Mesendoderm (in vitro differentiated cells): Measurements from ENCODE around the gene GAL.

Source experiments
- DNase-seq: peaks from one replicate; pipeline ENCODE4 v3.0.0; 2013
- H2AK5ac ChIP-seq: 2 replicates; pipeline ENCODE4 v1.6.1; 2013; ENCODE audit warnings: low read length, inconsistent platforms
- H2BK120ac ChIP-seq: 2 replicates; pipeline ENCODE4 v1.6.1; 2013; ENCODE audit warnings: low read depth, mild to moderate bottlenecking, low read length, moderate library complexity, mixed read lengths
- H2BK15ac ChIP-seq: replicated peaks from 2 replicates; pipeline ENCODE4 v1.6.1; 2013; ENCODE audit warnings: low read depth, mild to moderate bottlenecking, moderate library complexity
- H2BK5ac ChIP-seq: 2 replicates; pipeline ENCODE4 v1.6.1; 2013; ENCODE audit warnings: low read length, inconsistent platforms
- H3K18ac ChIP-seq: 2 replicates; pipeline ENCODE4 v1.6.1; 2013; ENCODE audit warnings: mild to moderate bottlenecking, low read length, mixed read lengths
- H3K23ac ChIP-seq: one replicate; pipeline ENCODE4 v1.6.1; 2013; ENCODE audit warnings: low read length
- H3K27ac ChIP-seq: 2 replicates; pipeline ENCODE4 v1.5.1; 2013; ENCODE audit warnings: low read depth, mild to moderate bottlenecking, inconsistent platforms, low read length, moderate library complexity
- H3K27me3 ChIP-seq: 2 replicates; pipeline ENCODE4 v1.6.1; 2013; ENCODE audit warnings: low read length, control low read depth, mild to moderate bottlenecking, inconsistent platforms; ENCODE audit not compliant: insufficient read depth, poor library complexity
- H3K36me3 ChIP-seq: 2 replicates; pipeline ENCODE4 v1.6.1; 2013; ENCODE audit warnings: low read length, inconsistent platforms; ENCODE audit not compliant: control insufficient read depth, insufficient read depth
- H3K4ac ChIP-seq: one replicate; pipeline ENCODE4 v1.6.1; 2013; ENCODE audit warnings: low read depth, mild to moderate bottlenecking, low read length, moderate library complexity
- H3K4me1 ChIP-seq: 2 replicates; pipeline ENCODE4 v1.6.1; 2013; ENCODE audit warnings: low read depth, low read length, inconsistent platforms; ENCODE audit not compliant: control insufficient read depth
- H3K4me2 ChIP-seq: 2 replicates; pipeline ENCODE4 v1.6.1; 2013; ENCODE audit warnings: low read length
- H3K4me3 ChIP-seq: 2 replicates; pipeline ENCODE4 v1.5.1; 2013; ENCODE audit warnings: mild to moderate bottlenecking, low read length
- H3K56ac ChIP-seq: one replicate; pipeline ENCODE4 v1.6.1; 2013; ENCODE audit warnings: low read length
- H3K79me1 ChIP-seq: 2 replicates; pipeline ENCODE4 v1.6.1; 2013; ENCODE audit warnings: low read length, inconsistent platforms
- H3K79me2 ChIP-seq: 2 replicates; pipeline ENCODE4 v1.6.1; 2013; ENCODE audit warnings: mild to moderate bottlenecking, low read length; ENCODE audit not compliant: control insufficient read depth, insufficient read depth
- H3K9ac ChIP-seq: 2 replicates; pipeline ENCODE4 v1.6.1; 2013; ENCODE audit warnings: low read length, inconsistent platforms
- H4K5ac ChIP-seq: one replicate; pipeline ENCODE4 v1.6.1; 2013; ENCODE audit warnings: low read length
- H4K8ac ChIP-seq: one replicate; pipeline ENCODE4 v1.6.1; 2013; ENCODE audit warnings: low read depth, mild to moderate bottlenecking, control low read depth, low read length, moderate library complexity
- WGBS: extraction: QIAGEN DNeasy Blood & Tissue Kit; methylation state at CpG from one replicate; pipeline ENCODE4 v1.1.7; 2013; ENCODE audit warnings: low lambda C conversion rate, missing lambda C conversion rate; ENCODE audit not compliant: insufficient coverage; ENCODE audit errors: extremely low coverage; 5-methylcytosine and 5-hydroxymethylcytosine counted together

Gene GAL

GRCh38 chr11:68659158-68659921 is 25.0 kb upstream of the GAL start:
- H3K27me3 ChIP-seq: no peaks in the 10 kb centered on the region
- no peak overlapping the region for H2BK15ac ChIP-seq
- H2BK5ac ChIP-seq: no peak overlapping the region
- H3K4me2 ChIP-seq: no peak overlapping the region
- H3K79me2 ChIP-seq: no peaks in the 10 kb centered on the region
- H3K36me3 ChIP-seq: no peaks in the 10 kb centered on the region
- H3K4ac ChIP-seq: no peak overlapping the region
- H4K8ac ChIP-seq: no peak overlapping the region
- H3K79me1 ChIP-seq: no peaks in the 10 kb centered on the region
- no peak overlapping the region for H3K9ac ChIP-seq
- no peak overlapping the region for H2AK5ac ChIP-seq
- H3K4me1 ChIP-seq: no peaks in the 10 kb centered on the region
- no peak overlapping the region for H4K5ac ChIP-seq
- no peak overlapping the region for H3K27ac ChIP-seq
- no peak for DNase-seq
- no CpG with 5 or more reads among the region's 22 CpGs for WGBS
- H3K23ac ChIP-seq: no peak overlapping the region
- no peak overlapping the region for H3K18ac ChIP-seq
- no peak overlapping the region for H3K4me3 ChIP-seq
- no peak overlapping the region for H3K56ac ChIP-seq
- no peak overlapping the region for H2BK120ac ChIP-seq

- Histone ChIP-seq H4K8ac (no peak overlapping the region), H3K79me2 (no peaks in the 10 kb centered on the region), H3K4me3 (no peak overlapping the region), H4K5ac (no peak overlapping the region), H3K9ac (no peak overlapping the region), H3K4me2 (no peak overlapping the region), H2BK5ac (no peak overlapping the region), H3K4ac (no peak overlapping the region), H3K56ac (no peak overlapping the region), H3K79me1 (no peaks in the 10 kb centered on the region), H2AK5ac (no peak overlapping the region), H3K27ac (no peak overlapping the region), H2BK120ac (no peak overlapping the region), H2BK15ac (no peak overlapping the region), H3K36me3 (no peaks in the 10 kb centered on the region), H3K18ac (no peak overlapping the region), H3K23ac (no peak overlapping the region), H3K4me1 (no peaks in the 10 kb centered on the region), H3K27me3 (no peaks in the 10 kb centered on the region)
- DNase-seq: no peak
- no CpG with 5 or more reads among the region's 18 CpGs for WGBS
Measured at GRCh38 chr11:68660066-68660810, 24.1 kb upstream of the GAL start.

DNA sequence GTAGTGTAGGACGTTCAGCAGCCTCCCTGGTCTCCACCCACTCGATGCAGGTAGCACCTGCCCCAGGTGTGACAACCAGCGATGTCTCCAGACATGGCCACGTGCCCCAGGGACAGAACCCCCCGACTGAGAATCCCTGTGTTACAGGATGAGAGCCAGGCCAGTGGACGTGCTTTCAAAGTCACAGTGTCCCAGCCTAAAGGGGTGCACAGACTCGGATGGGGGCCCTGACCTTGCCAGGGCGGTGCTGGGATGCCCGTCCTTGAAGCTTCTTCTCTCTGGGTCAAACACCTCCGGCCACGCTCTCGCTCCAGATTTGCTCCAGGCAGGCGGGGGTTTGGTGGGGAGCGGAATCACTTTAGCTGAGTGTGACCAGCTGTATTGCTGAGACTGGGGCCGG is 23.3 kb upstream of the GAL start:
- H3K4ac ChIP-seq: no peak overlapping the region
- H3K4me2 ChIP-seq: no peak overlapping the region
- DNase-seq: no peak
- no peak overlapping the region for H3K23ac ChIP-seq
- no CpG with 5 or more reads among the region's 15 CpGs for whole genome bisulfite sequencing
- H3K27ac ChIP-seq: no peak overlapping the region
- no peak overlapping the region for H2BK15ac ChIP-seq
- H2BK5ac ChIP-seq: no peak overlapping the region
- H4K5ac ChIP-seq: no peak overlapping the region
- H3K36me3 ChIP-seq: no peaks in the 10 kb centered on the region
- no peaks in the 10 kb centered on the region for H3K79me2 ChIP-seq
- H3K56ac ChIP-seq: no peak overlapping the region
- H3K4me1 ChIP-seq: no peaks in the 10 kb centered on the region
- no peaks in the 10 kb centered on the region for H3K27me3 ChIP-seq
- no peaks in the 10 kb centered on the region for H3K79me1 ChIP-seq
- no peak overlapping the region for H4K8ac ChIP-seq
- H2BK120ac ChIP-seq: no peak overlapping the region
- H2AK5ac ChIP-seq: no peak overlapping the region
- no peak overlapping the region for H3K9ac ChIP-seq
- no peak overlapping the region for H3K18ac ChIP-seq
- H3K4me3 ChIP-seq: no peak overlapping the region

GRCh38 chr11:68661697-68662603 is 22.4 kb upstream of the GAL start:
- no peak for DNase-seq
- Histone ChIP-seq H3K27ac (no peak overlapping the region), H3K79me2 (no peaks in the 10 kb centered on the region), H2AK5ac (no peak overlapping the region), H2BK5ac (no peak overlapping the region), H3K4me2 (no peak overlapping the region), H3K56ac (no peak overlapping the region), H3K27me3 (no peaks in the 10 kb centered on the region), H4K5ac (no peak overlapping the region), H2BK15ac (no peak overlapping the region), H2BK120ac (no peak overlapping the region), H3K36me3 (no peaks in the 10 kb centered on the region), H3K4ac (no peak overlapping the region), H3K79me1 (no peaks in the 10 kb centered on the region), H3K4me1 (no peaks in the 10 kb centered on the region), H3K23ac (no peak overlapping the region), H3K18ac (no peak overlapping the region), H4K8ac (no peak overlapping the region), H3K9ac (no peak overlapping the region), H3K4me3 (no peak overlapping the region)
- WGBS: no CpG with 5 or more reads among the region's 18 CpGs

DNA sequence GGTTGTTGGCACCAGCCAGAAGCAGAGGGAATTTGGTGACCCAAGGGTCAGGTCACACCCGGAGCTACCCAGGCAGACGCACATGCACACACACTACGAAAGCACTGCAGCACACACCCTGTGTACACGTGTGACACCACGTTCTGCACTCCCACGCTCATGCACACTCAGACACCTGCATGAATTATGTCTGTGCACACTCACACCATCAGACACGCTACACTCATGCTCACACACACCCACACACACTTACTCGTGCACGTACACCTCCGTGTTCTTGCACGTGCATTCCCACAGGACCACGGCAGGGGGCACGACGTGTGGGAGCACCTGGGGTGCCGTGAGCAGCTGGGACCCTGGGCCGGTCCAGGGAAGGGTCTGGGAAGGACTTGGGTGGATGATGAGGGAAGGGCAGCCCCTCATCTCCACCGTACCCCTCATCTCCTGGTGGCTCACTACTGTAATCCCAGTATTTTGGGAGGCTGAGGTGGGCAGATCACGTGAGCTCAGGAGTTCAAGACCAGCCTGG is 20.8 kb upstream of the GAL start:
- Histone ChIP-seq H2BK120ac (no peak overlapping the region), H3K27me3 (no peaks in the 10 kb centered on the region), H3K79me1 (no peaks in the 10 kb centered on the region), H3K23ac (no peak overlapping the region), H4K8ac (no peak overlapping the region), H4K5ac (no peak overlapping the region), H3K4ac (no peak overlapping the region), H3K27ac (no peak overlapping the region), H2BK15ac (no peak overlapping the region), H2BK5ac (no peak overlapping the region), H3K79me2 (no peaks in the 10 kb centered on the region), H3K56ac (no peak overlapping the region), H3K4me3 (no peak overlapping the region), H3K4me2 (no peak overlapping the region), H3K36me3 (no peaks in the 10 kb centered on the region), H3K9ac (no peak overlapping the region), H3K4me1 (no peaks in the 10 kb centered on the region), H2AK5ac (no peak overlapping the region), H3K18ac (no peak overlapping the region)
- no peak for DNase-seq
- no CpG with 5 or more reads among the region's 18 CpGs for WGBS
